WI38 (cell line): ENCODE data around the gene CALM1.

ENCODE experiments used
- H3K4me3 ChIP-seq: 2 replicates; pipeline ENCODE4 v1.5.1; 2011; ENCODE audit warnings: low read depth, mild to moderate bottlenecking, control low read depth, low read length
- CTCF ChIP-seq: IDR thresholded peaks from 2 replicates; pipeline ENCODE4 v1.5.1; 2012; ENCODE audit warnings: low read depth, mild to moderate bottlenecking, control low read depth, low read length

CALM1 gene

GRCh38 chr14:90456551-90456950 is 59.7 kb downstream of the CALM1 start:
- H3K4me3 ChIP-seq, result no peak overlapping the region
- no peak for TF ChIP-seq CTCF

- H3K4me3 ChIP-seq, result no peak overlapping the region
- TF ChIP-seq CTCF, result no peak
Observed at GRCh38 chr14:90457186-90457585, 60.4 kb downstream of the CALM1 start.
